ENCODE data around the gene MFF. TPM values are rescaled to one million over a fixed set of nuclear protein-coding genes. Genes with fewer than 3 reads are reported as not detected.

The MFF gene
- total and polyA plus RNA-seq, 10 of the 15 experiments (the other 5 are each of a cell fraction or from before 2014, with no cell fraction given): 19.6 to 131 (median 106) TPM

DNA sequence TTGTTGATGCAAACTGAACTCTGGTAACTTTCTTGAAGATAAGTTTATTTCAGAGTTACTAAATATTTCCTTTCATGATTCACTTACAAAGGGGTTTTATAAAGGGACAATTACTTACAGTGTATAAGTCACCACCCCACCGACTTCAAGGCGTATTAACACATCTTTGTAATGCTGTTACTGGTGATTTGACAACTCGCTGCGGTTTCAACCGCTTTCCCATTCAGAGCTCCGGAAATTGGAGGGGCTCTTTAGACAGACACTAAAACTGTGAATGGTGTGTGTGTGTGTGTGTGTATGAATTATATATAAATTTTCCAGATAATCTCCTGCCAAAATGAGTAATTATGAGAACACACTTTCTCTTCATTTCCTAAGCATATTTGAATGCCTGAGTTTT is 49.1 kb downstream of the MFF start (continued):
- TF ChIP-seq GATAD2B (conservative IDR thresholded peaks at IDR 0.05; ENCODE audit: low read depth) (0 out of 2 replicates have a peak, but pooled peaks have one; percentile 46), ZNF384 (IDR thresholded peaks at IDR 0.05; ENCODE audit: borderline replicate concordance, low read depth, low read length) (peak; percentile 39; the same call in 1 of the 2 replicates), IKZF1 (conservative IDR thresholded peaks at IDR 0.05) (peak; percentile 76), FOS (IDR thresholded peaks at IDR 0.05; ENCODE audit: borderline replicate concordance, extremely low read depth, insufficient read length) (no peak), RFX5 (IDR thresholded peaks at IDR 0.05; ENCODE audit: low read depth, low read length) (no peak), JUNB (IDR thresholded peaks at IDR 0.05) (no peak), RELB (IDR thresholded peaks at IDR 0.05; ENCODE audit: low read depth) (peak; percentile 67; the same call in 1 of the 2 replicates), ESRRA (IDR thresholded peaks at IDR 0.05; ENCODE audit: low read length) (no peak)

GRCh38 chr2:227376656-227377396 is 51.8 kb downstream of the MFF start:
- Histone ChIP-seq H3K36me3 (ENCODE audit: control insufficient read depth in 2 of 2, insufficient read depth in 2 of 2, low read length in 1 of 2) (no peaks in the 10 kb centered on the region), H3K4me3 (no peak overlapping the region), H2AFZ (ENCODE audit: control insufficient read depth, low read depth, low read length) (no peak overlapping the region), H3K9me3 (replicated peaks; ENCODE audit: control insufficient read depth, insufficient read depth, low read length) (no peaks in the 10 kb centered on the region), H4K20me1 (ENCODE audit: control insufficient read depth, insufficient read depth) (no peaks in the 10 kb centered on the region), H3K27me3 (replicated peaks in 1 of 2; ENCODE audit: control insufficient read depth in 2 of 2, insufficient read depth in 2 of 2, low read length in 1 of 2) (no peaks in the 10 kb centered on the region), H3K79me2 (ENCODE audit: control insufficient read depth, insufficient read depth, low read length) (no peaks in the 10 kb centered on the region), H3K27ac (ENCODE audit: control insufficient read depth, insufficient read depth) (no peak overlapping the region), H3K4me2 (ENCODE audit: control insufficient read depth, insufficient read depth) (no peak overlapping the region), H3K4me1 (ENCODE audit: control insufficient read depth, insufficient read depth, low read length) (no peaks in the 10 kb centered on the region), H3K9ac (ENCODE audit: control insufficient read depth, insufficient read depth, low read length) (no peak overlapping the region)
- ATAC-seq (no peak), FAIRE-seq (no peak), DNase-seq (ENCODE audit: low read depth, low spot score) (no peak)
- WGBS (ENCODE audit: insufficient coverage, insufficient replicate concordance, low lambda C conversion rate, missing lambda C conversion rate): 28% methylated on average over 9 of the region's 9 CpGs
- intact Hi-C loops (cut with micrococcal nuclease; ENCODE audit: unreplicated experiment) (no loop called here), in situ Hi-C loops (cut with MboI) (no loop called here)
- TF ChIP-seq MEF2B (IDR thresholded peaks at IDR 0.05; ENCODE audit: partially characterized antibody, poor library complexity, severe bottlenecking): peak; percentile 21
- TF ChIP-seq, protein P1, sequence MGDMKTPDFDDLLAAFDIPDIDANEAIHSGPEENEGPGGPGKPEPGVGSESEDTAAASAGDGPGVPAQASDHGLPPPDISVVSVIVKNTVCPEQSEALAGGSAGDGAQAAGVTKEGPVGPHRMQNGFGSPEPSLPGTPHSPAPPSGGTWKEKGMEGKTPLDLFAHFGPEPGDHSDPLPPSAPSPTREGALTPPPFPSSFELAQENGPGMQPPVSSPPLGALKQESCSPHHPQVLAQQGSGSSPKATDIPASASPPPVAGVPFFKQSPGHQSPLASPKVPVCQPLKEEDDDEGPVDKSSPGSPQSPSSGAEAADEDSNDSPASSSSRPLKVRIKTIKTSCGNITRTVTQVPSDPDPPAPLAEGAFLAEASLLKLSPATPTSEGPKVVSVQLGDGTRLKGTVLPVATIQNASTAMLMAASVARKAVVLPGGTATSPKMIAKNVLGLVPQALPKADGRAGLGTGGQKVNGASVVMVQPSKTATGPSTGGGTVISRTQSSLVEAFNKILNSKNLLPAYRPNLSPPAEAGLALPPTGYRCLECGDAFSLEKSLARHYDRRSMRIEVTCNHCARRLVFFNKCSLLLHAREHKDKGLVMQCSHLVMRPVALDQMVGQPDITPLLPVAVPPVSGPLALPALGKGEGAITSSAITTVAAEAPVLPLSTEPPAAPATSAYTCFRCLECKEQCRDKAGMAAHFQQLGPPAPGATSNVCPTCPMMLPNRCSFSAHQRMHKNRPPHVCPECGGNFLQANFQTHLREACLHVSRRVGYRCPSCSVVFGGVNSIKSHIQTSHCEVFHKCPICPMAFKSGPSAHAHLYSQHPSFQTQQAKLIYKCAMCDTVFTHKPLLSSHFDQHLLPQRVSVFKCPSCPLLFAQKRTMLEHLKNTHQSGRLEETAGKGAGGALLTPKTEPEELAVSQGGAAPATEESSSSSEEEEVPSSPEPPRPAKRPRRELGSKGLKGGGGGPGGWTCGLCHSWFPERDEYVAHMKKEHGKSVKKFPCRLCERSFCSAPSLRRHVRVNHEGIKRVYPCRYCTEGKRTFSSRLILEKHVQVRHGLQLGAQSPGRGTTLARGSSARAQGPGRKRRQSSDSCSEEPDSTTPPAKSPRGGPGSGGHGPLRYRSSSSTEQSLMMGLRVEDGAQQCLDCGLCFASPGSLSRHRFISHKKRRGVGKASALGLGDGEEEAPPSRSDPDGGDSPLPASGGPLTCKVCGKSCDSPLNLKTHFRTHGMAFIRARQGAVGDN (IDR thresholded peaks at IDR 0.05): no peak
- POLR2A ChIA-PET: interaction anchor here (0.6 to 1.5 kb wide), 2 partner anchors 9 to 28 kb away, joined by 3 to 11 read pairs; no protein-coding TSS in a partner anchor
- CTCF ChIA-PET: interaction anchor here (0.6 to 1.8 kb wide), 7 partner anchors 9 to 96 kb away, joined by 3 to 7 read pairs (median 4); no protein-coding TSS in a partner anchor
- RAD21 ChIA-PET (ENCODE audit: unreplicated experiment): interaction anchor here (0.9 to 1.9 kb wide), 2 partner anchors 49 to 98 kb away, joined by 3 to 4 read pairs; no protein-coding TSS in a partner anchor
- no TSS peak for BruUV-seq (replicated peaks)
- SMC1A ChIA-PET (ENCODE audit: uncharacterized antibody, unreplicated experiment): interaction anchor here (1.1 to 1.9 kb wide), 6 partner anchors 9 to 178 kb away, joined by 3 to 6 read pairs (median 4); no protein-coding TSS in a partner anchor
